Mononuclear cell (primary cell): ENCODE data around the gene ABCA4. TPM values are rescaled to one million over a fixed set of nuclear protein-coding genes. Genes with fewer than 3 reads are reported as not detected.

Experiments used
- H3K27me3 ChIP-seq: 2 replicates; pipeline ENCODE4 v1.6.0; 2011; ENCODE audit warnings: low read length, control low read depth; ENCODE audit not compliant: insufficient read depth
- H3K4me1 ChIP-seq: 2 replicates; pipeline ENCODE4 v1.5.1; 2011; ENCODE audit warnings: mild to moderate bottlenecking, low read length, control low read depth; ENCODE audit not compliant: insufficient read depth
- H3K4me3 ChIP-seq: 2 replicates; pipeline ENCODE4 v1.5.1; 2011; ENCODE audit warnings: mild to moderate bottlenecking, low read length, moderate library complexity
- H3K9me3 ChIP-seq: 2 replicates; pipeline ENCODE4 v1.5.1; 2011; ENCODE audit warnings: low read depth, mild to moderate bottlenecking, control low read depth, low read length
- total RNA-seq: library from RNA; depleted of rRNA; stranded (reverse); fragments of >200 nt; gene quantifications from one replicate; pipeline ENCODE4 v1.2.3, GENCODE V29; 2012

The ABCA4 gene
- total RNA-seq, 1 donor = not detected

- H3K27me3 ChIP-seq = no peaks in the 10 kb centered on the region
- H3K4me1 ChIP-seq = peaks cover 6% of the 10 kb centered on the region
- no peaks in the 10 kb centered on the region for H3K9me3 ChIP-seq
- no peak overlapping the region for H3K4me3 ChIP-seq
These were observed 52.6 kb downstream of the ABCA4 start for GRCh38 chr1:94068096-94068998.

- no peaks in the 10 kb centered on the region for H3K27me3 ChIP-seq
- H3K9me3 ChIP-seq = no peaks in the 10 kb centered on the region
- no peaks in the 10 kb centered on the region for H3K4me1 ChIP-seq
These were observed 53.8 kb downstream of the ABCA4 start for GRCh38 chr1:94067196-94067595.

GRCh38 chr1:94063379-94063778, 57.6 kb downstream of the ABCA4 start:
- no peaks in the 10 kb centered on the region for H3K9me3 ChIP-seq
- H3K4me3 ChIP-seq = no peak overlapping the region
- H3K4me1 ChIP-seq = no peaks in the 10 kb centered on the region
- peaks cover 3% of the 10 kb centered on the region for H3K27me3 ChIP-seq

More at GRCh38 chr1:94067196-94067595, 53.8 kb downstream of the ABCA4 start:
- no peak overlapping the region for H3K4me3 ChIP-seq

- H3K4me3 ChIP-seq = no peak overlapping the region
- no peaks in the 10 kb centered on the region for H3K9me3 ChIP-seq
- H3K4me1 ChIP-seq = no peaks in the 10 kb centered on the region
- peaks cover 3% of the 10 kb centered on the region for H3K27me3 ChIP-seq
These were observed 59.2 kb downstream of the ABCA4 start for GRCh38 chr1:94061513-94062443.

GRCh38 chr1:94060720-94061119, 60.2 kb downstream of the ABCA4 start:
- H3K4me3 ChIP-seq = no peak overlapping the region
- no peaks in the 10 kb centered on the region for H3K9me3 ChIP-seq
- H3K4me1 ChIP-seq = no peaks in the 10 kb centered on the region
- H3K27me3 ChIP-seq = peaks cover 3% of the 10 kb centered on the region

GRCh38 chr1:94058766-94059165, 62.2 kb downstream of the ABCA4 start:
- no peaks in the 10 kb centered on the region for H3K9me3 ChIP-seq
- peaks cover 3% of the 10 kb centered on the region for H3K27me3 ChIP-seq
- no peaks in the 10 kb centered on the region for H3K4me1 ChIP-seq
- H3K4me3 ChIP-seq = no peak overlapping the region

GRCh38 chr1:94056996-94057395, 64.0 kb downstream of the ABCA4 start:
- H3K9me3 ChIP-seq = no peaks in the 10 kb centered on the region
- peaks cover 3% of the 10 kb centered on the region for H3K27me3 ChIP-seq
- H3K4me1 ChIP-seq = no peaks in the 10 kb centered on the region
- H3K4me3 ChIP-seq = no peak overlapping the region

- no peak overlapping the region for H3K4me3 ChIP-seq
- peaks cover 3% of the 10 kb centered on the region for H3K27me3 ChIP-seq
- H3K9me3 ChIP-seq = no peaks in the 10 kb centered on the region
- no peaks in the 10 kb centered on the region for H3K4me1 ChIP-seq
These were observed 64.8 kb downstream of the ABCA4 start for GRCh38 chr1:94056171-94056570.

- H3K9me3 ChIP-seq = no peaks in the 10 kb centered on the region
- no peaks in the 10 kb centered on the region for H3K4me1 ChIP-seq
- H3K27me3 ChIP-seq = peaks cover 3% of the 10 kb centered on the region
These were observed 65.4 kb downstream of the ABCA4 start for GRCh38 chr1:94055459-94056122.

GRCh38 chr1:94050675-94051074, 70.3 kb downstream of the ABCA4 start:
- H3K9me3 ChIP-seq = no peaks in the 10 kb centered on the region
- H3K4me1 ChIP-seq = peaks cover 2% of the 10 kb centered on the region

More at GRCh38 chr1:94055459-94056122, 65.4 kb downstream of the ABCA4 start:
- no peak overlapping the region for H3K4me3 ChIP-seq

GRCh38 chr1:94050254-94050653, 70.7 kb downstream of the ABCA4 start:
- no peaks in the 10 kb centered on the region for H3K27me3 ChIP-seq
- H3K4me3 ChIP-seq = no peak overlapping the region
- H3K9me3 ChIP-seq = no peaks in the 10 kb centered on the region
- H3K4me1 ChIP-seq = peaks cover 4% of the 10 kb centered on the region

More at GRCh38 chr1:94050675-94051074, 70.3 kb downstream of the ABCA4 start:
- no peaks in the 10 kb centered on the region for H3K27me3 ChIP-seq
- no peak overlapping the region for H3K4me3 ChIP-seq

- no peaks in the 10 kb centered on the region for H3K9me3 ChIP-seq
- H3K27me3 ChIP-seq = no peaks in the 10 kb centered on the region
- no peak overlapping the region for H3K4me3 ChIP-seq
- peaks cover 6% of the 10 kb centered on the region for H3K4me1 ChIP-seq
These were observed 71.2 kb downstream of the ABCA4 start for GRCh38 chr1:94049791-94050190.

GRCh38 chr1:94048413-94049164, 72.4 kb downstream of the ABCA4 start:
- H3K4me3 ChIP-seq = no peak overlapping the region
- H3K9me3 ChIP-seq = no peaks in the 10 kb centered on the region
- peaks cover 14% of the 10 kb centered on the region for H3K4me1 ChIP-seq
- H3K27me3 ChIP-seq = no peaks in the 10 kb centered on the region

GRCh38 chr1:94047949-94048348, 73.0 kb downstream of the ABCA4 start:
- Histone ChIP-seq H3K4me3 (no peak overlapping the region), H3K9me3 (no peaks in the 10 kb centered on the region), H3K4me1 (peaks cover 14% of the 10 kb centered on the region), H3K27me3 (no peaks in the 10 kb centered on the region)
